Limb (tissue), 2 donors: Measurements from ENCODE around the gene NEK6.

Source experiments
- DNase-seq, 2 donors: peaks; one replicate each; pipeline ENCODE4 v3.0.0-alpha.2; 2016; ENCODE audit errors: extremely low spot score in 2 of 2

The NEK6 gene

GRCh38 chr9:124296796-124297550 is 39.2 kb downstream of the NEK6 start:
- no peak for DNase-seq

DNA sequence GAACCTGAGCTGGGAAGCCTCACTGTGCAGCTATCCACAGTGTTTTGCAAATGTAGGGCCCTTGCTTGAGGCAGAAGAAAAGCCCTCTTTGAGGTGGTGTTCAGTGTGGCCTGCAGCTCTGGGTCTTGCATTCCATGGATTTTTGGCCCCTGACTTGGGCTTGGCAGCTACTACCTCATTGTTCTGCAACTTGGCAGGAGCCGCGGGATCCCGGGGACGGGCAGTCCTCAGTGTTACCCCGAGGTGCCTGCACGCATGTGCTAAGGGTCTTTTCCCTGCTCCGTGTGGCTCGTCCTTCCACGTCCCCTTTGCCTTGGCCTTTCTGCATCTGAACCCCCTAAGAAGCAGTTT is 39.8 kb downstream of the NEK6 start:
- DNase-seq = peak; percentile 79 to 82

GRCh38 chr9:124297915-124298645 is 40.3 kb downstream of the NEK6 start:
- DNase-seq = no peak

DNA sequence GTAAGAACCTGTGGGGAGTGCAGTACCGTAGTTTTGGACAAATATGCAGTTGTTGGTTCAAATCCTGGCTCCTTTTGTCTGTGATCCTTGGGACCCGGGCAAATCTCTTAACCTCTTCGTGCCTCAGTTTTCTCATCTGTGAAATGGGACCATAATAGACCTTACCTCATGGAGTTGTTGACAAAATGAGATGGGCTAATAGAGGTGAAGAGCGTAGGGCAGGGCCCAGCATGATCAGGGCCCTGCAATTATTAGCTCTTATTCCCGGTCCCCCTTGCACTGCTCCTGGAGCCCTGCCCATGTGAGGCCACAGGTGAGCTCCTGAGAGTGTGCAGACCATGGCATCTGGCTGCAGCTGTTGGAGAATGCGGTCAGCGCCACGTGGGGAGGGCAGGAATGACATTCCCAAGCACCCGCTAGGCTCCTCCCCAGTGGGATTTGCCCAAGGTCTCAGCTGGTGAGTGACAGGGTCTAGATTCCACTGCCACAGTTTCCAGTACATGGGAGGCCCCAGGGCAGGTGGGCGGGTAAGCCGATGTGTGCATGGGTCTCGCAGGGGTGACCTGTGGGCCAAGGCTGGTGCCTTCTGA is 41.0 kb downstream of the NEK6 start:
- DNase-seq = no peak

DNA sequence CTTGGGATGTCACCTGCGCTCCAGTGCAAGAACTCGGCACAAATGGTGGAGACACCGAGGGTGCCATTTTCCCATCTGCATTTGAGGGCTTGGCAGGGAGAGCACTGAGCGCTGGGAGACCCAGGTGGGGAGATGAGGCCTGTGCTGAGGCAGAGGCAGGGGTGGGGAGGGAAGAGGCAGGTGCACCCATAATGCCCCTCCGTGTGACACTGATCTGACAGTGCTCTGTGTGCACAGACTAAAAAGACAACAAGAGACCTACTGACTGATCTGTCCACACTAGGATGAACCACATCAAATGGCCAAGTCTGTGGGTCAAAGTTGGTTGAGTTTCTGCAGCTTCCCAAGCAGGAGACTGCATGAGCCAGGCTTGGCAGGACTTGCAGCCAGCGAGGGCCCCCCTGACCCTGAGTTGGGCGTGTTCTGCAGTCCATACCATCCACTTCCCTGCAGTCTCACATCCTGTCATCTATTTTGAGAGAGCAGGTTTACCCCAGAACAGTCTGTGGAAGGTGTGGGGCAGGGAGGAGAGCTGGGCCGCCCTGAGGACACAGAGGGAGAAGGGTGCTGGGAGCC is 41.9 kb downstream of the NEK6 start:
- DNase-seq = no peak

- DNase-seq = no peak
Observed at GRCh38 chr9:124300312-124300711, 42.6 kb downstream of the NEK6 start.

- DNase-seq = no peak
Observed at GRCh38 chr9:124302921-124303320, 45.2 kb downstream of the NEK6 start.

GRCh38 chr9:124303762-124304161 is 46.0 kb downstream of the NEK6 start:
- no peak for DNase-seq

DNA sequence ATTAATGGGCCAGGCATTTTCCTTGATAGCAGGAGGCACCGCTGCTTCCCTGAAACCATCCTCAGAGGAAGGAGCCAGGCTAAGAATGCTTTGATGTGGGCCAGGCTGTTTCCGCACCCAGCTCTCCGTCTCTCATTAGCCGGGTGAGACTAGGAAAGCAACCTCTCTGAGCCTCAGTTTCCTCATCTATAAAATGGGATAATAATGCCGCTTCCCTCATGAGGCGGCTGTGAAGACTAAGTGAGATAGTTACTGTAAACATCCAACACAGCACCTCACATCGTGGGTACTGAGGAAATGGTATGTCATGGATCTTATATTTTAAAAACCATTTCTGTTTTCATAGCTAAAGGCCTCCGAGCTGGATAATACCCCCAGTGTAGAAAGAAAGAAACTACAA is 46.5 kb downstream of the NEK6 start:
- no peak for DNase-seq

GRCh38 chr9:124306098-124306735 is 48.5 kb downstream of the NEK6 start:
- no peak for DNase-seq

- DNase-seq = no peak
Observed at GRCh38 chr9:124307379-124308030, 49.8 kb downstream of the NEK6 start.

GRCh38 chr9:124308606-124309491 is 51.1 kb downstream of the NEK6 start:
- no peak for DNase-seq

GRCh38 chr9:124309667-124310084 is 51.9 kb downstream of the NEK6 start:
- DNase-seq = no peak

DNA sequence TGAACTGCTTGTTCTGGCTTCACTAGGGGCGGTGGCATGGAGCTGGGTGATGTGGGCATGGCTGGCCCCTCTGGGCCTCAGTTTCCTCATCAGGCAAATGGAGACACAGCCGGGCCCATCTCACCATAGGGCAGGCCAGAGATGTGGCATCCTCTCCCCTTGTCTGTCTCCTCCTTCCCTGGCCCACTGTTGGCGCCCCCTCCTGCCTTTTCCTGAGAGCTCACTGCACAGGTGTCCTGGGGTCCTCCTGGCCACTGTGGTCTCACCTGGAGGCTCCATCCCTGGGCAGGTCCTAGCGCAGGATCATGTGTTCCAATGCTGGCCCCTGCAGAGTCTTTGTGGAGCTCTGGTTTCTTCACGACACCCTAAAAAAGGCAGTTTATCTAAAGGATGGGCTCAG is 53.5 kb downstream of the NEK6 start:
- no peak for DNase-seq

- DNase-seq = no peak
Observed at GRCh38 chr9:124312290-124313265, 54.8 kb downstream of the NEK6 start.

DNA sequence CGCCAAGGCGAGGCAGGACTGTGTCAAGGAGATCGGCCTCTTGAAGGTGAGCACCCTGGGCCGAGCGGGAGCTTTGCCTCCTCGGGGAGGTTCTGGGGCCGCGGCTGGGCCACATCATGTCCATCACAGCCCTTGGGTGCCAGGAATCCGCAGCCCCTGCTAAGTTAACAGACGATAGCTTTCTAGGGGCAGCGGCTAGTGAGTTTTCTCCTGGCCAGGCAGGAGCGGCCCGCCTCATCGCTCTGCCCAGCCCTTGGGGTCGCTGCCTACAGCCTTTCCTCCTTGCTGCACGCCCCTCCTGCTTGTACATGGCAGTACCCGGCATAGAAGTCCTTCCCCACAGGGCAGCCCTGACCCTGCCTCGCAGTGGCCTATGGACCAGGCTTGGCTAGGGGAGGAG is 56.2 kb downstream of the NEK6 start:
- no peak for DNase-seq

GRCh38 chr9:124315882-124316281 is 58.1 kb downstream of the NEK6 start:
- DNase-seq = no peak

DNA sequence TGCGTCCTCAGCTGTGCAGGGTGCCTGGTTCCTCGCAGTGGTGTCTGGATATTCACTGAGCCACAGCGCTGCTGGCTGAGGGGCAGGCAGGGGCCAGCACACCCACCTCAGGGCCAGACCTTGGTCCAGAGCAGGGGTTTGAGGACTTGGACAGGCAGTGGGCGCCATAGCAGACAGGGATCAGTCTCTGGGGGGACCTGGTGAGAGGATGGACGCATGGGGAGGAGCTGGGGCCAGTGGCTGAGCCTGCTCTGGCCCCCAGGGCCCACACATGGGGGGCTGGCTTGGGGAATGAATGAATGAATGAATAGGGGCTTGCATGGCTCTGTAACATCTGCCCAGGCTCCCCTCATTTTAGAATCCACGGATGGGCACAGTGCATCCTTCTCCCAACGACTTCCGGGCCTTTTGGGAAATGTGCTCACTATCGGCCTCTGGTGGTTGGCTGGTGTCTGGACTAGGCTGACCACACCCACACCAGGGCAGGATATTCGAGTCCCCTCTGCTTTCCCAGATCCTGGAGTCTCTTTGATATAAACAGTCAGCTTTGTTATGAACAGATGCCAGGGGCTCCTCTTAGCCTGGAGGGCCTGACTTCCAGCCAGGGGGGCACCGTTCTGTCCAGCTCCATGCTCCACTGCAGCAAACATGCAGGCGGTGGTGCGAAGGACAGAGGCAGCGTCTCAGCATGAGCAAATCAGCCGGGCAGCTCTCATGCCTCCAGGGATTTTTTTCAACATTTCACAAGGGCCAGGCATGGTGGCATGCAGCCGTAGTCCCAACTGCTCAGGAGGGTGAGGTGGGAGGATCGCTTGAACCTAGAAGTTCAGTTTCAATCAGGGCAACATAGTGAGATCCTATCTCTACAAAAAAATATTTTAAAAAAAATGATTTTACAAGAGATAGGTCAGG is 62.6 kb downstream of the NEK6 start:
- DNase-seq = peak; percentile 44 to 79
